Measurements from ENCODE around the gene ENO4.

ENO4 gene

DNA sequence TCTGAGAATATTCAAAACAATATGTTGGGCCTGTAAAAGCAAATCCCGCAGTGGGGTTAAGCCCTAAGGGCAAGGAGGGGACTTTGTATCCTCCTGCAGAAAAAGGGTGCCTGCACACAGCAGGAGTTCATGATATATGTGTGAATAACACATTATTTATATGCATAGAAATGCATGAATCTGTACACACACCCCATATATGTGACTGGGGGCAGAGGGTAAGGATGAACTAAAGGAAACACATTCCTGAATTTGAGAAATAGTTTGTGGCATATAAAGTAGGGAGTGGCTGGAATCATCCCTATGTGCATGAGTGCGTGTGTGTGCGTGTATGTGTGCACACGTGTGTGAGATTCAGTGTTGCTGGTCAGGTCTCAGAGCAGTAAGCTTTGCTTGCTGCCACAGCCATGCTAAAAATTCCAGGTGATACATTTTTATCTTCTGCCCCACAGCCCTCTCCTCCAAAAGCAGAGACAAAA lies 18.9 kb downstream of the ENO4 start:
- Histone ChIP-seq H3K9ac (ENCODE audit: low read depth, low read length) (no peak overlapping the region), H3K36me3 (ENCODE audit: insufficient read depth, low read length) (no peaks in the 10 kb centered on the region), H3K9me3 (ENCODE audit: control insufficient read depth, insufficient read depth, low read length) (no peaks in the 10 kb centered on the region), H3K4me1 (ENCODE audit: insufficient read depth, low read length) (0 out of 2 replicates have a peak, but pooled peaks cover under 1% of the 10 kb centered on the region)

- H3K9me3 ChIP-seq (ENCODE audit: control insufficient read depth, insufficient read depth, low read length) = no peaks in the 10 kb centered on the region
- H3K36me3 ChIP-seq (ENCODE audit: insufficient read depth, low read length) = no peaks in the 10 kb centered on the region
- H3K9ac ChIP-seq (ENCODE audit: low read depth, low read length) = no peak overlapping the region
- H3K4me1 ChIP-seq (ENCODE audit: insufficient read depth, low read length) = 0 out of 2 replicates have a peak, but pooled peaks cover 5% of the 10 kb centered on the region
Observed at GRCh38 chr10:116868722-116869121, 19.4 kb downstream of the ENO4 start.

DNA sequence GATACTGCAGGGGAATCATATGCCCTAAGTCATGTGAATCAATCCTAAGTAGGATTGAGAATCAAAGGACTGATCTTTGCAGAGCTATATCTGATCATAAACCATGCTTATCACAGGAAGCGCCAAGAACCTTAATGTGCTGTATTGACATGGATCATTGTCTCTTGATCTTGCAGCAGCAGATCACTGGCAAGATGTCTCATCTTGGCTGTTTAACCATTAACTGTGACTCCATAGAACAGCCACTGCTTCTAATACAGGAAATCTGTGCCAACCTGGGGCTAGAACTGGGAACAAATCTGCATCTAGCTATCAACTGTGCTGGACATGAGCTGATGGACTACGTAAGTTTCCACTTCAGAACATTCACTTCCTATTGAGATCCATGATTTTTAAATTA lies 21.6 kb downstream of the ENO4 start:
- Histone ChIP-seq H3K9me3 (ENCODE audit: control insufficient read depth, insufficient read depth, low read length) (no peaks in the 10 kb centered on the region), H3K9ac (ENCODE audit: low read depth, low read length) (no peak overlapping the region), H3K4me1 (ENCODE audit: insufficient read depth, low read length) (0 out of 2 replicates have a peak, but pooled peaks cover 6% of the 10 kb centered on the region), H3K36me3 (ENCODE audit: insufficient read depth, low read length) (no peaks in the 10 kb centered on the region)

DNA sequence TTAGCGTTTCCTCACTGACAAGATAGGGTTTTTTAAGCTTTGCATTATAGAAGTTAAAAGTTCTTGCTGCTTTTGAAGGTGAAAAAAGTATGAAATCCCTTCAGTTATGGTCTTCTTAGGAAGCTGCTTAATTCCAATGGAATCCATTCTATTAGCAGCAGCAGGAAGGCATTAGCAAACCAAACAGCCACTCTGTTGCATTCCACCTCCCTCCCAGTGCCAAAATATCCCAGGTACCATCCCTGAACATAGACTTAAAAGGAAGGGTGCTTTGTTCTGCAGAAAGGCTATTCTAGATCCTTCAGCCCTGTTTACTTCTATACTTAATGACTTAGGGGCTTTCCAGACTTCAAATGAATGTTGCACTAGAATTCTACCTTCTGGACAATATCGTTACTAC lies 23.8 kb downstream of the ENO4 start:
- H3K4me1 ChIP-seq (ENCODE audit: insufficient read depth, low read length) = 0 out of 2 replicates have a peak, but pooled peaks cover 6% of the 10 kb centered on the region
- no peak overlapping the region for H3K9ac ChIP-seq (ENCODE audit: low read depth, low read length)
- no peaks in the 10 kb centered on the region for H3K36me3 ChIP-seq (ENCODE audit: insufficient read depth, low read length)
- H3K9me3 ChIP-seq (ENCODE audit: control insufficient read depth, insufficient read depth, low read length) = no peaks in the 10 kb centered on the region

DNA sequence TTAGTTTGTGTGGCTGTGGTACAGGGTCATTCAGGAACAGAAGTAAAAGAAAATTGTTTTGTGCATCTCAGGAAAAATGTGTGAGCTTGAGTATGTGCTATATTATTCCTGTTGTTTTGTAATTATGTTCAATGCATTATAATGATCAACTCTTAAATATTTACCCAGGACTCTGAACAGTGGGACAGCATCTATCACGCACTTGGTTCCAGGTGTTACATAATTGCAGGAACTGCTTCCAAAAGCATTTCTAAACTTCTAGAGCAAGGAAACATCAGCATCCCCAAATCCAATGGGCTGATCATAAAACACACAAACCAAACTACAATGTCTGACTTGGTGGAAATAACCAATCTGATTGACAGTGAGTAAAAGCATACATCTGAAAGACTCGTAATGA lies 26.6 kb downstream of the ENO4 start:
- Histone ChIP-seq H3K9me3 (ENCODE audit: control insufficient read depth, insufficient read depth, low read length) (no peaks in the 10 kb centered on the region), H3K36me3 (ENCODE audit: insufficient read depth, low read length) (no peaks in the 10 kb centered on the region), H3K4me1 (ENCODE audit: insufficient read depth, low read length) (peaks cover 22% of the 10 kb centered on the region), H3K9ac (ENCODE audit: low read depth, low read length) (no peak overlapping the region)

GRCh38 chr10:116877391-116877790 lies 28.1 kb downstream of the ENO4 start:
- Histone ChIP-seq H3K9me3 (ENCODE audit: control insufficient read depth, insufficient read depth, low read length) (no peaks in the 10 kb centered on the region), H3K4me1 (ENCODE audit: insufficient read depth, low read length) (peaks cover 22% of the 10 kb centered on the region), H3K9ac (ENCODE audit: low read depth, low read length) (no peak overlapping the region), H3K36me3 (ENCODE audit: insufficient read depth, low read length) (no peaks in the 10 kb centered on the region)

DNA sequence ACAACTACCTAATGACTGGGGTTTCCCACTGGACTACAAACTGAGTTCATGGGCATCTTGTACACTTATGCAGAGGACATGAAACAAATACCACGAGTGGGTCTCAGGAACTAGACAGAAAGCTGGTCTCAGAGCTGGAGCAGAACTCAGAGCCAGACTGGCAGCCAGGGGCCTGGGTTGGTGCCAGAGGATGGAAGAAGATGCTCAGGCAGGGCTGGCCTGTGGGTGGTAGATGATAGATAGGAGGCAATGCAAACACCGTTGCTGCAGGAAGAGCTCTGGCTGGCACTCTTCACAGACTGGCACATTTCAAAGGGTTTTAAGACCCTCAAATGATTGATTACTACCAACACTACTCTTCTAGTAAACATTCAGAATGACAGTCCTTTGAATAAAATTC lies 28.8 kb downstream of the ENO4 start:
- H3K9me3 ChIP-seq (ENCODE audit: control insufficient read depth, insufficient read depth, low read length) = no peaks in the 10 kb centered on the region
- H3K4me1 ChIP-seq (ENCODE audit: insufficient read depth, low read length) = peaks cover 22% of the 10 kb centered on the region
- no peaks in the 10 kb centered on the region for H3K36me3 ChIP-seq (ENCODE audit: insufficient read depth, low read length)
- H3K9ac ChIP-seq (ENCODE audit: low read depth, low read length) = no peak overlapping the region

DNA sequence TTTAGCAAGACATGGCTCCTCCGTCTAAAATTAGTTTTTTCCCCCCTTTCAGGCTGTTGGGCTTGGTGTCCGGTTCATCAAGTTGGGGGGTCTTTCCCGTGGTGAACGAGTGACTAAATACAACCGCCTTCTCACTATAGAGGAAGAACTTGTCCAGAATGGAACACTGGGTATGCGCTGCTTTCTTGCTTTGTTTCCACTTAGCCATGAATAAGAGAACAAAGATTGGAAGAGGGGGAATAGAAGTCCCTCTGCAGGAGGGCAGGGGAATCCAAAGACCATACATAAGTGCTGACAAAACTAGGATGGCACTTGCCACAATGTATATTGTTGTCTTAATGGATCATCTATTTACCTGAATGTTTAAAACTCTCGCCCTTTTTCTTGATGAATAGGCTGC lies 30.5 kb downstream of the ENO4 start:
- H3K36me3 ChIP-seq (ENCODE audit: insufficient read depth, low read length) = no peaks in the 10 kb centered on the region
- H3K4me1 ChIP-seq (ENCODE audit: insufficient read depth, low read length) = peaks cover 17% of the 10 kb centered on the region
- H3K9ac ChIP-seq (ENCODE audit: low read depth, low read length) = no peak overlapping the region
- H3K9me3 ChIP-seq (ENCODE audit: control insufficient read depth, insufficient read depth, low read length) = no peaks in the 10 kb centered on the region

GRCh38 chr10:116880716-116881482 lies 31.6 kb downstream of the ENO4 start:
- Histone ChIP-seq H3K9ac (ENCODE audit: low read depth, low read length) (no peak overlapping the region), H3K36me3 (ENCODE audit: insufficient read depth, low read length) (no peaks in the 10 kb centered on the region; the same call in 1 of the 2 replicates), H3K4me1 (ENCODE audit: insufficient read depth, low read length) (peaks cover 17% of the 10 kb centered on the region), H3K9me3 (ENCODE audit: control insufficient read depth, insufficient read depth, low read length) (no peaks in the 10 kb centered on the region)

GRCh38 chr10:116882639-116883038 lies 33.3 kb downstream of the ENO4 start:
- Histone ChIP-seq H3K9ac (ENCODE audit: low read depth, low read length) (no peak overlapping the region), H3K4me1 (ENCODE audit: insufficient read depth, low read length) (peaks cover 29% of the 10 kb centered on the region), H3K36me3 (ENCODE audit: insufficient read depth, low read length) (no peaks in the 10 kb centered on the region; the same call in 1 of the 2 replicates), H3K9me3 (ENCODE audit: control insufficient read depth, insufficient read depth, low read length) (no peaks in the 10 kb centered on the region)

GRCh38 chr10:116886772-116887171 lies 37.5 kb downstream of the ENO4 start:
- no peak overlapping the region for H3K9ac ChIP-seq (ENCODE audit: low read depth, low read length)
- H3K4me1 ChIP-seq (ENCODE audit: insufficient read depth, low read length) = peaks cover 33% of the 10 kb centered on the region
- no peaks in the 10 kb centered on the region for H3K9me3 ChIP-seq (ENCODE audit: control insufficient read depth, insufficient read depth, low read length)
- no peaks in the 10 kb centered on the region; the same call in 1 of the 2 replicates for H3K36me3 ChIP-seq (ENCODE audit: insufficient read depth, low read length)

GRCh38 chr10:116888380-116889055 lies 39.2 kb downstream of the ENO4 start:
- Histone ChIP-seq H3K4me1 (ENCODE audit: insufficient read depth, low read length) (peaks cover 41% of the 10 kb centered on the region), H3K36me3 (ENCODE audit: insufficient read depth, low read length) (no peaks in the 10 kb centered on the region; the same call in 1 of the 2 replicates), H3K9me3 (ENCODE audit: control insufficient read depth, insufficient read depth, low read length) (no peaks in the 10 kb centered on the region), H3K9ac (ENCODE audit: low read depth, low read length) (no peak overlapping the region; the same call in 1 of the 2 replicates)

- Histone ChIP-seq H3K4me1 (ENCODE audit: insufficient read depth, low read length) (peaks cover 45% of the 10 kb centered on the region), H3K9me3 (ENCODE audit: control insufficient read depth, insufficient read depth, low read length) (no peaks in the 10 kb centered on the region), H3K9ac (ENCODE audit: low read depth, low read length) (no peak overlapping the region; the same call in 1 of the 2 replicates), H3K36me3 (ENCODE audit: insufficient read depth, low read length) (no peaks in the 10 kb centered on the region; the same call in 1 of the 2 replicates)
Observed at GRCh38 chr10:116889066-116889465, 39.8 kb downstream of the ENO4 start.

GRCh38 chr10:116891208-116891607 lies 41.9 kb downstream of the ENO4 start:
- no peaks in the 10 kb centered on the region for H3K9me3 ChIP-seq (ENCODE audit: control insufficient read depth, insufficient read depth, low read length)
- peaks cover 45% of the 10 kb centered on the region for H3K4me1 ChIP-seq (ENCODE audit: insufficient read depth, low read length)
- no peak overlapping the region for H3K9ac ChIP-seq (ENCODE audit: low read depth, low read length)
- no peaks in the 10 kb centered on the region for H3K36me3 ChIP-seq (ENCODE audit: insufficient read depth, low read length)
